ENCODE data around the gene TBP. TPM values are rescaled to one million over a fixed set of nuclear protein-coding genes. Genes with fewer than 3 reads are reported as not detected.
"Not testable (repeated sequence)": the region's sequence is repeated elsewhere in the genome, so short reads cannot be mapped to it uniquely, and the experiment has no call there.

The TBP gene
- polyA plus RNA-seq, 2 of the 4 experiments (the other 2 are of a cell fraction), result 12.3 to 19.9 TPM

- ChIA-PET POLR2A (no interaction called here), CTCF (interaction anchor here (0.7 to 1.6 kb wide), 2 partner anchors 11 to 35 kb away, joined by 3 to 6 read pairs; no protein-coding TSS in a partner anchor)
- Histone ChIP-seq H3K27ac (no peak overlapping the region), H3K9me3 (no peaks in the 10 kb centered on the region), H3K4me1 (no peaks in the 10 kb centered on the region), H3K4me3 (no peak overlapping the region), H3K4me2 (no peak overlapping the region)
- ATAC-seq (no peak), FAIRE-seq (no peak), DNase-seq (ENCODE audit: low read depth in 1 of 2, low spot score in 1 of 2) (no peak)
- 14% methylated on average over 4 of the region's 4 CpGs for WGBS (ENCODE audit: missing lambda C conversion rate)
- TF ChIP-seq CBX2 (IDR thresholded peaks at IDR 0.05; ENCODE audit: borderline replicate concordance, low read depth) (no peak), RARB (CRISPR knock-in tag; IDR thresholded peaks at IDR 0.05) (no peak), RFX5 (IDR thresholded peaks at IDR 0.05) (no peak), EP300 (IDR thresholded peaks at IDR 0.05) (no peak), PBX3 (IDR thresholded peaks at IDR 0.05) (no peak)
These were observed 47.7 kb upstream of the TBP start for GRCh38 chr6:170506446-170506845.

- H3K27ac ChIP-seq; H3K9me3 ChIP-seq; POLR2A ChIA-PET; ATAC-seq; DNase-seq (ENCODE audit: low read depth in 1 of 2, low spot score in 1 of 2); H3K4me3 ChIP-seq; FAIRE-seq; H3K4me2 ChIP-seq; H3K4me1 ChIP-seq: not testable (repeated sequence)
- CTCF ChIA-PET, result interaction anchor here (1.4 to 1.6 kb wide), 2 partner anchors 9 to 14 kb away, joined by 3 to 6 read pairs; no protein-coding TSS in a partner anchor
- 62% methylated on average over 2 of the region's 2 CpGs for WGBS (ENCODE audit: missing lambda C conversion rate)
These were observed 46.4 kb upstream of the TBP start for GRCh38 chr6:170507728-170508127.

- H3K9me3 ChIP-seq; DNase-seq (ENCODE audit: low read depth in 1 of 2, low spot score in 1 of 2); ATAC-seq; H3K4me2 ChIP-seq; FAIRE-seq; H3K4me3 ChIP-seq; H3K27ac ChIP-seq; H3K4me1 ChIP-seq; POLR2A ChIA-PET: not testable (repeated sequence)
- WGBS (ENCODE audit: missing lambda C conversion rate), result no CpG with 5 or more reads among the region's 1 CpG
- CTCF ChIA-PET, result interaction anchor here (1.4 to 1.6 kb wide), 2 partner anchors 9 to 14 kb away, joined by 3 to 6 read pairs; no protein-coding TSS in a partner anchor
These were observed 45.9 kb upstream of the TBP start for GRCh38 chr6:170508275-170508674.

- POLR2A ChIA-PET; FAIRE-seq; H3K4me1 ChIP-seq; H3K27ac ChIP-seq; H3K4me2 ChIP-seq; H3K9me3 ChIP-seq; ATAC-seq; H3K4me3 ChIP-seq; DNase-seq (ENCODE audit: low read depth in 1 of 2, low spot score in 1 of 2): not testable (repeated sequence)
- CTCF ChIA-PET, result interaction anchor here (1.5 kb wide), 1 partner anchor 1553 kb away, joined by 4 read pairs; no protein-coding TSS in a partner anchor
- WGBS (ENCODE audit: missing lambda C conversion rate), result 71% methylated on average over 3 of the region's 5 CpGs
These were observed 45.1 kb upstream of the TBP start for GRCh38 chr6:170508892-170509722.

GRCh38 chr6:170509723-170510018 is 44.5 kb upstream of the TBP start:
- FAIRE-seq, result no peak
- no peak for DNase-seq (ENCODE audit: low read depth in 1 of 2, low spot score in 1 of 2)
- Histone ChIP-seq H3K9me3 (no peaks in the 10 kb centered on the region), H3K4me3 (no peak overlapping the region), H3K4me1 (no peaks in the 10 kb centered on the region), H3K4me2 (no peak overlapping the region), H3K27ac (no peak overlapping the region)
- ATAC-seq, result no peak
- TF ChIP-seq CEBPB (IDR thresholded peaks at IDR 0.05), result no peak
- no peak for TF ChIP-seq PBX3 (IDR thresholded peaks at IDR 0.05)
- no peak for TF ChIP-seq GATA3 (IDR thresholded peaks at IDR 0.05; ENCODE audit: borderline replicate concordance)
- no peak for TF ChIP-seq JUN (IDR thresholded peaks at IDR 0.05)
- no peak for TF ChIP-seq NR3C1 (IDR thresholded peaks at IDR 0.05)
- no peak for TF ChIP-seq POLR2A (IDR thresholded peaks at IDR 0.05; ENCODE audit: low read length)
- TF ChIP-seq MYC (IDR thresholded peaks at IDR 0.05; ENCODE audit: borderline replicate concordance, low read length), result no peak
- no peak for TF ChIP-seq REST (IDR thresholded peaks at IDR 0.05)
- no peak for TF ChIP-seq EP300 (IDR thresholded peaks at IDR 0.05)
- WGBS (ENCODE audit: missing lambda C conversion rate), result 49% methylated on average over 3 of the region's 3 CpGs
- ChIA-PET POLR2A (no interaction called here), CTCF (interaction anchor here (1.5 kb wide), 1 partner anchor 1553 kb away, joined by 4 read pairs; no protein-coding TSS in a partner anchor)
